IMR-90 (cell line): ENCODE results near the gene CCDC120.

ENCODE experiments used
- POLR2A ChIP-seq: IDR thresholded peaks from 2 replicates; pipeline ENCODE4 v1.6.1; 2012; ENCODE audit warnings: mild to moderate bottlenecking, low read depth, low read length
- TF ChIP-seq, protein P1 (sequence below): conservative IDR thresholded peaks from 2 replicates; pipeline ENCODE4 v1.5.1; 2012; ENCODE audit warnings: mild to moderate bottlenecking, low read depth, low read length, improper control_type of control experiment

DNA sequence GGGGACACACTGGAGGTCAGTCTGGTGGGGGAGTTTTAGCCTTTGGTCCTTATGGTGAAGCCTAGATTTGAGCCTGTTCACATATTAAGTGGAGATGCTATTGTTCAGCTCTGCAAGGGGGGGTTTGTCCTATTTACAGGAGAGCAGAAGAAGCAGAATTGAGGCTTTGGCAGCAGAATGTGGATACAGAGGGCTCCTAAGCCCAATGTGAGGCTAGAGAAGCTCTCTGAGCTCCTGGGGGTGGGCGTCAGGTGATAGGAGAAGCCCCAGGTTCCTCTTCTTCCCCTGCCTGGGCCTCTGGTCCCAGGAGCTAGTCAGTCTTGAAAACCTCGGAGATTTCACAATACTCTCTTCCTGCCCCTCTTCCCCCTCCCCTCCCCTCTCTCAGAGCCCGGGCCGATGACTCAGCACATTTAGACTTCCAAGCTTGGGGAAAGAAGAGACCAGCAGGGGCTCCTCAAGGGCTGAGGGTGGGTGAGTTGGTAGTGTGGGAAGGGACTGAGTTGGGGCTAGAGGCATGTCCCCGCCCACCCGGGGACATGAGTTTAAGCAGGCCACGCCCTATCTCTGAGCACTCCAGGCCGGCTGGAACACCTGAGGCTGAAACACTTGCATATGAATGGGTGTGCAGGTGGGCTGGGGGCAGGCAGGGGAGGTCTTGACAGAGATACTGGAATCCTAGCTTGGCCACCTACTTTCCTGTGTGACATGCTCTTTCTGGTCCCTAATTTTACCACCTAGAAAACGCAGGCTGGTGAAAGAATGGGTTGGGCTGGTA lies 19.0 kb upstream of the CCDC120 start:
- no peak; the same call in 1 of the 2 replicates for TF ChIP-seq POLR2A
- TF ChIP-seq, protein P1, sequence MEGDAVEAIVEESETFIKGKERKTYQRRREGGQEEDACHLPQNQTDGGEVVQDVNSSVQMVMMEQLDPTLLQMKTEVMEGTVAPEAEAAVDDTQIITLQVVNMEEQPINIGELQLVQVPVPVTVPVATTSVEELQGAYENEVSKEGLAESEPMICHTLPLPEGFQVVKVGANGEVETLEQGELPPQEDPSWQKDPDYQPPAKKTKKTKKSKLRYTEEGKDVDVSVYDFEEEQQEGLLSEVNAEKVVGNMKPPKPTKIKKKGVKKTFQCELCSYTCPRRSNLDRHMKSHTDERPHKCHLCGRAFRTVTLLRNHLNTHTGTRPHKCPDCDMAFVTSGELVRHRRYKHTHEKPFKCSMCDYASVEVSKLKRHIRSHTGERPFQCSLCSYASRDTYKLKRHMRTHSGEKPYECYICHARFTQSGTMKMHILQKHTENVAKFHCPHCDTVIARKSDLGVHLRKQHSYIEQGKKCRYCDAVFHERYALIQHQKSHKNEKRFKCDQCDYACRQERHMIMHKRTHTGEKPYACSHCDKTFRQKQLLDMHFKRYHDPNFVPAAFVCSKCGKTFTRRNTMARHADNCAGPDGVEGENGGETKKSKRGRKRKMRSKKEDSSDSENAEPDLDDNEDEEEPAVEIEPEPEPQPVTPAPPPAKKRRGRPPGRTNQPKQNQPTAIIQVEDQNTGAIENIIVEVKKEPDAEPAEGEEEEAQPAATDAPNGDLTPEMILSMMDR: peak; percentile 44
